Vagina (tissue), 2 donors: ENCODE measurements around the gene SGK1.

ENCODE experiments used
- CTCF ChIP-seq, 3 experiments: fragments of 450-650 bp in 2 of 3; fragments of 200-600 bp in 1 of 3; sonication (generic) in 1 of 3; IDR thresholded peaks; one replicate each; pipeline ENCODE4 v1.5.1; 2017 to 2019; ENCODE audit warnings: antibody characterized with exemption in 3 of 3, mild to moderate bottlenecking in 2 of 3, moderate library complexity in 2 of 3
- POLR2A ChIP-seq, 2 donors: fragments of 450-650 bp; IDR thresholded peaks; one replicate each; pipeline ENCODE4 v1.6.1; 2017; ENCODE audit warnings: antibody characterized with exemption in 2 of 2, mild to moderate bottlenecking in 2 of 2, moderate library complexity in 2 of 2
- POLR2AphosphoS5 ChIP-seq, 2 donors: sonication (generic); formaldehyde crosslinking; IDR thresholded peaks; one replicate each; pipeline ENCODE4 v1.9.0; 2017; ENCODE audit warnings: antibody characterized with exemption in 2 of 2, mild to moderate bottlenecking in 2 of 2, low read depth in 1 of 2; ENCODE audit not compliant: insufficient read depth in 1 of 2

GRCh38 chr6:134363323-134364039 lies 45.6 kb upstream of the SGK1 start:
- TF ChIP-seq POLR2A (IDR thresholded peaks at IDR 0.05): no peak
- no peak for TF ChIP-seq CTCF (IDR thresholded peaks at IDR 0.05)
- no peak for TF ChIP-seq POLR2AphosphoS5 (IDR thresholded peaks at IDR 0.05; ENCODE audit: insufficient read depth in 1 of 2, low read depth in 1 of 2)
